Stomach (tissue), 4 donors: ENCODE results near the gene FKBP14.

Source experiments
- CTCF ChIP-seq, 7 experiments: fragments of 450-650 bp in 4 of 7; fragments of 200-600 bp in 3 of 7; sonication (generic) in 3 of 7; IDR thresholded peaks; one replicate each; pipeline ENCODE4 v1.5.1; 2016 to 2019; ENCODE audit warnings: antibody characterized with exemption in 7 of 7, control low read depth in 2 of 7, mild to moderate bottlenecking in 1 of 7
- EP300 ChIP-seq: sonication (generic); formaldehyde crosslinking; IDR thresholded peaks from one replicate; pipeline ENCODE4 v1.6.1; 2017; ENCODE audit warnings: antibody characterized with exemption
- POLR2AphosphoS5 ChIP-seq, 3 donors: sonication (generic); formaldehyde crosslinking; IDR thresholded peaks; one replicate each; pipeline ENCODE4 v1.6.1; 2016; ENCODE audit warnings: antibody characterized with exemption in 3 of 3

- TF ChIP-seq CTCF (IDR thresholded peaks at IDR 0.05) (no peak), EP300 (no peak), POLR2AphosphoS5 (IDR thresholded peaks at IDR 0.05) (no peak)
These were observed 54.8 kb downstream of the FKBP14 start for GRCh38 chr7:29971566-29972314.
